Measurements from ENCODE around the gene CRTC3.
"Not testable (repeated sequence)": the region's sequence is repeated elsewhere in the genome, so short reads cannot be mapped to it uniquely, and the experiment has no call there.

Gene CRTC3

GRCh38 chr15:90524018-90524803 is 5.5 kb upstream of the CRTC3 start:
- not testable (repeated sequence) for FAIRE-seq

GRCh38 chr15:90529011-90529370 is 732 bp upstream of the CRTC3 start:
- no peak for FAIRE-seq

- no peak for FAIRE-seq
These were observed 728 bp downstream of the CRTC3 start for GRCh38 chr15:90530250-90531051.

- no peak for FAIRE-seq
These were observed 1.4 kb downstream of the CRTC3 start for GRCh38 chr15:90531147-90531546.

GRCh38 chr15:90535254-90535653 is 5.5 kb downstream of the CRTC3 start:
- FAIRE-seq: no peak

GRCh38 chr15:90539789-90540188 is 10.1 kb downstream of the CRTC3 start:
- FAIRE-seq: no peak

GRCh38 chr15:90540768-90541167 is 11.0 kb downstream of the CRTC3 start:
- FAIRE-seq: no peak

GRCh38 chr15:90545095-90545494 is 15.4 kb downstream of the CRTC3 start:
- FAIRE-seq: no peak

GRCh38 chr15:90547540-90547939 is 17.8 kb downstream of the CRTC3 start:
- no peak for FAIRE-seq

- no peak for FAIRE-seq
These were observed 21.2 kb downstream of the CRTC3 start for GRCh38 chr15:90550919-90551318.

- no peak for FAIRE-seq
These were observed 22.6 kb downstream of the CRTC3 start for GRCh38 chr15:90552162-90552928.

GRCh38 chr15:90552929-90553211 is 23.1 kb downstream of the CRTC3 start:
- no peak for FAIRE-seq

- FAIRE-seq: no peak
These were observed 23.6 kb downstream of the CRTC3 start for GRCh38 chr15:90553248-90553745.

- no peak for FAIRE-seq
These were observed 27.7 kb downstream of the CRTC3 start for GRCh38 chr15:90557186-90558084.

- no peak for FAIRE-seq
These were observed 28.4 kb downstream of the CRTC3 start for GRCh38 chr15:90558171-90558573.

- FAIRE-seq: no peak
These were observed 29.4 kb downstream of the CRTC3 start for GRCh38 chr15:90559119-90559518.

GRCh38 chr15:90560229-90560776 is 30.6 kb downstream of the CRTC3 start:
- FAIRE-seq: no peak

GRCh38 chr15:90561344-90562244 is 31.9 kb downstream of the CRTC3 start:
- FAIRE-seq: no peak

GRCh38 chr15:90562669-90563068 is 32.9 kb downstream of the CRTC3 start:
- no peak for FAIRE-seq

- no peak for FAIRE-seq
These were observed 33.7 kb downstream of the CRTC3 start for GRCh38 chr15:90563463-90563862.

- no peak for FAIRE-seq
These were observed 34.3 kb downstream of the CRTC3 start for GRCh38 chr15:90564051-90564450.

All from G401.6 (cell line).